Liver (tissue), 9 donors: ENCODE data around the gene SH2D3A. TPM values are rescaled to one million over a fixed set of nuclear protein-coding genes. Genes with fewer than 3 reads are reported as not detected.

Experiments used
- DNase-seq: peaks from one replicate; pipeline ENCODE4 v3.0.0-alpha.2; 2017; ENCODE audit warnings: low spot score
- H3K27ac ChIP-seq, 2 donors: one replicate each; pipeline ENCODE4 v1.7.0; 2013; ENCODE audit warnings: inconsistent platforms in 2 of 2, low read length in 2 of 2, control low read depth in 1 of 2, low read depth in 1 of 2, mild to moderate bottlenecking in 1 of 2
- H3K27me3 ChIP-seq, 4 donors: one replicate each; pipeline versions ENCODE4 v1.6.1 to v1.7.0; 2013; ENCODE audit warnings: low read length in 3 of 4, inconsistent platforms in 1 of 4, mild to moderate bottlenecking in 1 of 4, moderate library complexity in 1 of 4; ENCODE audit not compliant: control insufficient read depth in 4 of 4, insufficient read depth in 4 of 4
- H3K36me3 ChIP-seq, 4 donors: one replicate each; pipeline versions ENCODE4 v1.6.1 to v1.7.0; 2013; ENCODE audit warnings: low read length in 3 of 4, mild to moderate bottlenecking in 3 of 4, low read depth in 1 of 4, moderate library complexity in 1 of 4; ENCODE audit not compliant: control insufficient read depth in 4 of 4, insufficient read depth in 3 of 4
- H3K4me1 ChIP-seq, 4 donors: one replicate each; pipeline versions ENCODE4 v1.6.1 to v1.7.0; 2013; ENCODE audit warnings: low read length in 3 of 4, mild to moderate bottlenecking in 3 of 4, moderate library complexity in 1 of 4; ENCODE audit not compliant: control insufficient read depth in 4 of 4, insufficient read depth in 4 of 4
- H3K4me3 ChIP-seq, 3 donors: one replicate each; pipeline versions ENCODE4 v1.6.1 to v1.7.0; 2013; ENCODE audit warnings: low read length in 3 of 3, control low read depth in 1 of 3, low read depth in 1 of 3, mild to moderate bottlenecking in 1 of 3
- H3K9ac ChIP-seq, 2 donors: one replicate each; pipeline ENCODE4 v1.7.0; 2013; ENCODE audit warnings: low read length in 2 of 2, mild to moderate bottlenecking in 2 of 2, moderate library complexity in 2 of 2, control low read depth in 1 of 2, low read depth in 1 of 2
- H3K9me3 ChIP-seq, 4 donors: one replicate each; pipeline versions ENCODE4 v1.6.1 to v1.7.0; 2013; ENCODE audit warnings: low read length in 3 of 4; ENCODE audit not compliant: control insufficient read depth in 4 of 4
- EGR1 ChIP-seq, 2 donors: IDR thresholded peaks; 2 replicates each; pipeline ENCODE4 v1.6.1; 2016 to 2018; ENCODE audit warnings: antibody characterized with exemption in 2 of 2, low read depth in 2 of 2
- FOXA1 ChIP-seq: IDR thresholded peaks from 2 replicates; pipeline ENCODE4 v1.6.1; 2016; ENCODE audit warnings: antibody characterized with exemption
- FOXA2 ChIP-seq: IDR thresholded peaks from 2 replicates; pipeline ENCODE4 v1.6.1; 2016; ENCODE audit warnings: antibody characterized with exemption
- GABPA ChIP-seq, 2 donors: IDR thresholded peaks in 1 of 2; conservative IDR thresholded peaks in 1 of 2; 2 replicates each; pipeline ENCODE4 v1.6.1; 2016; ENCODE audit warnings: antibody characterized with exemption in 2 of 2, mild to moderate bottlenecking in 1 of 2, moderate library complexity in 1 of 2
- HNF4A ChIP-seq, 2 donors: conservative IDR thresholded peaks; 2 replicates each; pipeline ENCODE4 v1.6.1; 2016; ENCODE audit warnings: antibody characterized with exemption in 2 of 2, mild to moderate bottlenecking in 2 of 2
- HNF4G ChIP-seq: IDR thresholded peaks from 2 replicates; pipeline ENCODE4 v1.6.1; 2016; ENCODE audit warnings: antibody characterized with exemption
- JUND ChIP-seq, 2 donors: IDR thresholded peaks; 2 replicates each; pipeline ENCODE4 v1.6.1; 2016; ENCODE audit warnings: antibody characterized with exemption in 2 of 2
- NR2F2 ChIP-seq: IDR thresholded peaks from 2 replicates; pipeline ENCODE4 v1.6.1; 2016; ENCODE audit warnings: antibody characterized with exemption
- RAD21 ChIP-seq, 2 donors: IDR thresholded peaks; 2 replicates each; pipeline ENCODE4 v1.6.1; 2016; ENCODE audit warnings: antibody characterized with exemption in 2 of 2, mild to moderate bottlenecking in 2 of 2
- RXRA ChIP-seq, 2 donors: IDR thresholded peaks; 2 replicates each; pipeline ENCODE4 v1.6.1; 2017 to 2018; ENCODE audit warnings: antibody characterized with exemption in 2 of 2, mild to moderate bottlenecking in 1 of 2
- SP1 ChIP-seq: IDR thresholded peaks from 2 replicates; pipeline ENCODE4 v1.6.1; 2018; ENCODE audit warnings: antibody characterized with exemption, mild to moderate bottlenecking
- TAF1 ChIP-seq: conservative IDR thresholded peaks from 2 replicates; pipeline ENCODE4 v1.6.1; 2016; ENCODE audit warnings: antibody characterized with exemption, mild to moderate bottlenecking
- YY1 ChIP-seq: IDR thresholded peaks from 2 replicates; pipeline ENCODE4 v1.6.1; 2016; ENCODE audit warnings: antibody characterized with exemption, mild to moderate bottlenecking
- WGBS: extraction: QIAGEN DNeasy Blood & Tissue Kit; methylation state at CpG from one replicate; pipeline ENCODE4 v1.1.7; 2013; 5-methylcytosine and 5-hydroxymethylcytosine counted together
- polyA plus RNA-seq, 2 donors: library from polyadenylated mRNA; stranded (reverse) in 1 of 2; unstranded in 1 of 2; fragments of 200-250 nt in 1 of 2; fragments of >200 nt in 1 of 2; fragmentation: Nextera tagmentation in 1 of 2; extraction: Ambion mirVana in 1 of 2; gene quantifications; one replicate each; pipeline versions ENCODE4 v1.2.1 to v1.2.3, GENCODE V29; 2013 to 2015
- total RNA-seq, 2 donors: library from RNA; depleted of rRNA; stranded (reverse); fragments of >200 nt; gene quantifications; one replicate each; pipeline ENCODE4 v1.2.3, GENCODE V29; 2014
- TF ChIP-seq, protein P1 (sequence below): IDR thresholded peaks from 2 replicates; pipeline ENCODE4 v1.6.1; 2016; ENCODE audit warnings: antibody characterized with exemption
- TF ChIP-seq, protein P2 (sequence below): fragments of 150-350 bp; IDR thresholded peaks from 2 replicates; pipeline ENCODE4 v1.5.1; 2017; ENCODE audit warnings: improper control_type of control experiment, low read depth, low read length; ENCODE audit not compliant: missing input control
- TF ChIP-seq, protein P3 (sequence below): IDR thresholded peaks from 2 replicates; pipeline ENCODE4 v1.6.1; 2016; ENCODE audit warnings: antibody characterized with exemption
- TF ChIP-seq, protein P4 (sequence below): IDR thresholded peaks from 2 replicates; pipeline ENCODE4 v1.6.1; 2016; ENCODE audit warnings: antibody characterized with exemption, mild to moderate bottlenecking
- TF ChIP-seq, protein P5 (sequence below): IDR thresholded peaks from 2 replicates; pipeline ENCODE4 v1.6.1; 2016; ENCODE audit warnings: antibody characterized with exemption
- donor health status: healthy.
- donor health status: healthy.
- donor health status: healthy.
- donor health status: healthy.
- donor health status: healthy.

The SH2D3A gene
- total and polyA plus RNA-seq, 4 donors = 0.23 to 1.0 (median 0.77) TPM

DNA sequence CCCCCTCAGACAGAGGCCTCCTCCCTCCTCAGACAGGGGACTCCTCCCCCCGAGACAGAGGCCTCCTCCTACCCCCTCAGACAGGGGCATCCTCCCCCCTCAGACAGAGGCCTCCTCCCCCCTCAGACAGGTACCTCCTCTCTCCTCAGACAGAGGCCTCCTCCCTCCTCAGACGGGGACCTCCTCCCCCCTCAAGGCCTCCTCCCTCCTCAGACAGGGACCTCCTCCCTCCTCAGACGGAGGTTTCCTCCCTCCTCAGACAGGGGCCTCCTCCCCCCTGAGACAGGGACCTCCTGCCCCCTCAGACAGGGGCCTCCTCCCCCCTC, 60.6 kb downstream of the SH2D3A start:
- no peak for DNase-seq
- WGBS = 63% methylated on average over 3 of the region's 3 CpGs
- no peak for TF ChIP-seq NR2F2
- no peak for TF ChIP-seq FOXA1
- no peak for TF ChIP-seq TAF1
- TF ChIP-seq, protein P1, sequence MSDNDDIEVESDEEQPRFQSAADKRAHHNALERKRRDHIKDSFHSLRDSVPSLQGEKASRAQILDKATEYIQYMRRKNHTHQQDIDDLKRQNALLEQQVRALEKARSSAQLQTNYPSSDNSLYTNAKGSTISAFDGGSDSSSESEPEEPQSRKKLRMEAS = no peak
- TF ChIP-seq EGR1 (IDR thresholded peaks at IDR 0.05; ENCODE audit: low read depth in 2 of 2) = no peak
- no peak for TF ChIP-seq HNF4G
- no peak for TF ChIP-seq JUND (IDR thresholded peaks at IDR 0.05)
- no peak for TF ChIP-seq GABPA (IDR thresholded peaks at IDR 0.05 in 1 of 2, conservative IDR thresholded peaks at IDR 0.05 in 1 of 2)
- TF ChIP-seq, protein P2, sequence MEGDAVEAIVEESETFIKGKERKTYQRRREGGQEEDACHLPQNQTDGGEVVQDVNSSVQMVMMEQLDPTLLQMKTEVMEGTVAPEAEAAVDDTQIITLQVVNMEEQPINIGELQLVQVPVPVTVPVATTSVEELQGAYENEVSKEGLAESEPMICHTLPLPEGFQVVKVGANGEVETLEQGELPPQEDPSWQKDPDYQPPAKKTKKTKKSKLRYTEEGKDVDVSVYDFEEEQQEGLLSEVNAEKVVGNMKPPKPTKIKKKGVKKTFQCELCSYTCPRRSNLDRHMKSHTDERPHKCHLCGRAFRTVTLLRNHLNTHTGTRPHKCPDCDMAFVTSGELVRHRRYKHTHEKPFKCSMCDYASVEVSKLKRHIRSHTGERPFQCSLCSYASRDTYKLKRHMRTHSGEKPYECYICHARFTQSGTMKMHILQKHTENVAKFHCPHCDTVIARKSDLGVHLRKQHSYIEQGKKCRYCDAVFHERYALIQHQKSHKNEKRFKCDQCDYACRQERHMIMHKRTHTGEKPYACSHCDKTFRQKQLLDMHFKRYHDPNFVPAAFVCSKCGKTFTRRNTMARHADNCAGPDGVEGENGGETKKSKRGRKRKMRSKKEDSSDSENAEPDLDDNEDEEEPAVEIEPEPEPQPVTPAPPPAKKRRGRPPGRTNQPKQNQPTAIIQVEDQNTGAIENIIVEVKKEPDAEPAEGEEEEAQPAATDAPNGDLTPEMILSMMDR = no peak
- TF ChIP-seq, protein P3, sequence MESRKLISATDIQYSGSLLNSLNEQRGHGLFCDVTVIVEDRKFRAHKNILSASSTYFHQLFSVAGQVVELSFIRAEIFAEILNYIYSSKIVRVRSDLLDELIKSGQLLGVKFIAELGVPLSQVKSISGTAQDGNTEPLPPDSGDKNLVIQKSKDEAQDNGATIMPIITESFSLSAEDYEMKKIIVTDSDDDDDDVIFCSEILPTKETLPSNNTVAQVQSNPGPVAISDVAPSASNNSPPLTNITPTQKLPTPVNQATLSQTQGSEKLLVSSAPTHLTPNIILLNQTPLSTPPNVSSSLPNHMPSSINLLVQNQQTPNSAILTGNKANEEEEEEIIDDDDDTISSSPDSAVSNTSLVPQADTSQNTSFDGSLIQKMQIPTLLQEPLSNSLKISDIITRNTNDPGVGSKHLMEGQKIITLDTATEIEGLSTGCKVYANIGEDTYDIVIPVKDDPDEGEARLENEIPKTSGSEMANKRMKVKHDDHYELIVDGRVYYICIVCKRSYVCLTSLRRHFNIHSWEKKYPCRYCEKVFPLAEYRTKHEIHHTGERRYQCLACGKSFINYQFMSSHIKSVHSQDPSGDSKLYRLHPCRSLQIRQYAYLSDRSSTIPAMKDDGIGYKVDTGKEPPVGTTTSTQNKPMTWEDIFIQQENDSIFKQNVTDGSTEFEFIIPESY = no peak
- TF ChIP-seq, protein P4, sequence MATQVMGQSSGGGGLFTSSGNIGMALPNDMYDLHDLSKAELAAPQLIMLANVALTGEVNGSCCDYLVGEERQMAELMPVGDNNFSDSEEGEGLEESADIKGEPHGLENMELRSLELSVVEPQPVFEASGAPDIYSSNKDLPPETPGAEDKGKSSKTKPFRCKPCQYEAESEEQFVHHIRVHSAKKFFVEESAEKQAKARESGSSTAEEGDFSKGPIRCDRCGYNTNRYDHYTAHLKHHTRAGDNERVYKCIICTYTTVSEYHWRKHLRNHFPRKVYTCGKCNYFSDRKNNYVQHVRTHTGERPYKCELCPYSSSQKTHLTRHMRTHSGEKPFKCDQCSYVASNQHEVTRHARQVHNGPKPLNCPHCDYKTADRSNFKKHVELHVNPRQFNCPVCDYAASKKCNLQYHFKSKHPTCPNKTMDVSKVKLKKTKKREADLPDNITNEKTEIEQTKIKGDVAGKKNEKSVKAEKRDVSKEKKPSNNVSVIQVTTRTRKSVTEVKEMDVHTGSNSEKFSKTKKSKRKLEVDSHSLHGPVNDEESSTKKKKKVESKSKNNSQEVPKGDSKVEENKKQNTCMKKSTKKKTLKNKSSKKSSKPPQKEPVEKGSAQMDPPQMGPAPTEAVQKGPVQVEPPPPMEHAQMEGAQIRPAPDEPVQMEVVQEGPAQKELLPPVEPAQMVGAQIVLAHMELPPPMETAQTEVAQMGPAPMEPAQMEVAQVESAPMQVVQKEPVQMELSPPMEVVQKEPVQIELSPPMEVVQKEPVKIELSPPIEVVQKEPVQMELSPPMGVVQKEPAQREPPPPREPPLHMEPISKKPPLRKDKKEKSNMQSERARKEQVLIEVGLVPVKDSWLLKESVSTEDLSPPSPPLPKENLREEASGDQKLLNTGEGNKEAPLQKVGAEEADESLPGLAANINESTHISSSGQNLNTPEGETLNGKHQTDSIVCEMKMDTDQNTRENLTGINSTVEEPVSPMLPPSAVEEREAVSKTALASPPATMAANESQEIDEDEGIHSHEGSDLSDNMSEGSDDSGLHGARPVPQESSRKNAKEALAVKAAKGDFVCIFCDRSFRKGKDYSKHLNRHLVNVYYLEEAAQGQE = no peak
- no peak for TF ChIP-seq RXRA (IDR thresholded peaks at IDR 0.05)
- no peak for TF ChIP-seq HNF4A (conservative IDR thresholded peaks at IDR 0.05)
- TF ChIP-seq FOXA2 = no peak
- no peak for TF ChIP-seq YY1
- TF ChIP-seq SP1 = no peak
- TF ChIP-seq RAD21 (IDR thresholded peaks at IDR 0.05) = no peak
- TF ChIP-seq, protein P5, sequence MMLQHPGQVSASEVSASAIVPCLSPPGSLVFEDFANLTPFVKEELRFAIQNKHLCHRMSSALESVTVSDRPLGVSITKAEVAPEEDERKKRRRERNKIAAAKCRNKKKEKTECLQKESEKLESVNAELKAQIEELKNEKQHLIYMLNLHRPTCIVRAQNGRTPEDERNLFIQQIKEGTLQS = no peak
- H3K4me1 ChIP-seq = peaks cover 0 to 22% (median 2%) of the 10 kb centered on the region in 4 donors
- no peaks in the 10 kb centered on the region for H3K27me3 ChIP-seq
- H3K36me3 ChIP-seq = peaks cover 29 to 87% (median 67%) of the 10 kb centered on the region in 4 donors
- H3K9me3 ChIP-seq = no peaks in the 10 kb centered on the region
- H3K4me3 ChIP-seq = no peak overlapping the region
- H3K9ac ChIP-seq = no peak overlapping the region
- no peak overlapping the region for H3K27ac ChIP-seq
